Fibroblast of peridontal ligament (primary cell): ENCODE data around the gene ODF4.
"Not testable (repeated sequence)": the region's sequence is repeated elsewhere in the genome, so short reads cannot be mapped to it uniquely, and the experiment has no call there.

Experiments
- DNase-seq: peaks from one replicate; pipeline ENCODE4 v3.0.0-alpha.2; 2010; ENCODE audit errors: extremely low read depth

The ODF4 gene

GRCh38 chr17:8369944-8370343 is 30.3 kb downstream of the ODF4 start:
- no peak for DNase-seq

GRCh38 chr17:8371786-8372185 is 32.1 kb downstream of the ODF4 start:
- no peak for DNase-seq

DNA sequence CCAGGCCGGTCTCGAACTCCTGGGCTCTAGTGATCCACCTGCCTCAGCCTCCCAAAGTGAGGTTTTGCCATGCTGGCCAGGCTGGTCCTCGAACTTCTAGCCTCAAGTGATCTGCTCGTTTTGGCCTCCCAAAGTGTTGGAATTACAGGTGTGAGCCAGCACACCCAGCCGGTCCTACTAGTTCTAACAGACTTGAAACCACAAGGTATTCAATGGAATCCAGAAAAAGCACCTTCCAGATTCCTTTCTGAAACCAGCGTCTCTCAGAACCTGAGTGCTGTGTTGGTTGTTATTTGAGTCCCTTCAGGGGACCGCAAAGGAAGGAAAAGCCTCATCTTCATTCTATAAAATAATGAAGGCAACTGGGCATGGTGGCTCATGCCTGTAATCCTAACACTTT is 32.8 kb downstream of the ODF4 start:
- no peak for DNase-seq

- not testable (repeated sequence) for DNase-seq
Measured at GRCh38 chr17:8373856-8374255, 34.2 kb downstream of the ODF4 start.

- DNase-seq, result no peak
Measured at GRCh38 chr17:8375738-8376259, 36.2 kb downstream of the ODF4 start.

GRCh38 chr17:8376271-8377067 is 36.8 kb downstream of the ODF4 start, which contains the start of gene KRABD2:
Gene KRABD2 (minus strand): TSS chr17:8376704.
- DNase-seq, result peak; percentile 75

DNA sequence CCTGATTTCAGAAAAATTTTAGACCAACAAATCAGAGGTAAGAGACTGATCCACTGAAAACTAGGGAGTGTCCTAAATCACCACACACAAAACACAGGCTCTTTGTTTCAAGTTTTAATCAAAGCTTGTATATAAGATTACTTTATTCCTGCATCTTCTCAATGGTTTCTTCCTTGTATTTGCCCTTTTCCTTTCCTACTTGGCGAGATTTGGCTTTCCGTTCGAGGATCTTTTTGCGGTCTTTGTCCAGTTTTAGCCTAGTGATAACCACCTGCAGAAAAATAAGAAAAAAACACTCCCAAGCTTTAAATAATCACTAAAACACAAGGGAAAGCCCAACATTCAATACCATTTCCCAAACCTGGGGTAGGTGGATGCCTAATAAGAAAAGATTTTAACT is 37.8 kb downstream of the ODF4 start:
- DNase-seq, result no peak

GRCh38 chr17:8378117-8378516 is 38.5 kb downstream of the ODF4 start:
- not testable (repeated sequence) for DNase-seq

DNA sequence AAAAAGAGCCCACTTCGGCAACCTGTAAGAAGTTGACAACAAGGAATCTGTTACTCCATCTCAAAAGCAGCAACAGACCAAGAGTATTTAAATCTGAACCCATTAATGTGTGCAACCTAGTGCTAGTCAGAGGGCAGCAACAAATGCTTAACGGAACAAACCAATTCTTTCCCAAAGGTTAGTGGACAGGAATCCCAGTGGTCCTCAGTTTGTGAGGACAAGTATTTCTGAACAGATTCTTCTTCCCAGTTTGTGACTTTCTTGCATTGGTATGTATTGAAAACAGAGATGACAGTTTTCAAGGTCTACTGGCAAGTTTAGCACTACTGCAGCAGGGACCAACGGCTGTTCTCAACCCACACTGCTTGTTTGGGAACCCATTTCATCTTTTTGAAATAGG is 40.4 kb downstream of the ODF4 start:
- no peak for DNase-seq

DNA sequence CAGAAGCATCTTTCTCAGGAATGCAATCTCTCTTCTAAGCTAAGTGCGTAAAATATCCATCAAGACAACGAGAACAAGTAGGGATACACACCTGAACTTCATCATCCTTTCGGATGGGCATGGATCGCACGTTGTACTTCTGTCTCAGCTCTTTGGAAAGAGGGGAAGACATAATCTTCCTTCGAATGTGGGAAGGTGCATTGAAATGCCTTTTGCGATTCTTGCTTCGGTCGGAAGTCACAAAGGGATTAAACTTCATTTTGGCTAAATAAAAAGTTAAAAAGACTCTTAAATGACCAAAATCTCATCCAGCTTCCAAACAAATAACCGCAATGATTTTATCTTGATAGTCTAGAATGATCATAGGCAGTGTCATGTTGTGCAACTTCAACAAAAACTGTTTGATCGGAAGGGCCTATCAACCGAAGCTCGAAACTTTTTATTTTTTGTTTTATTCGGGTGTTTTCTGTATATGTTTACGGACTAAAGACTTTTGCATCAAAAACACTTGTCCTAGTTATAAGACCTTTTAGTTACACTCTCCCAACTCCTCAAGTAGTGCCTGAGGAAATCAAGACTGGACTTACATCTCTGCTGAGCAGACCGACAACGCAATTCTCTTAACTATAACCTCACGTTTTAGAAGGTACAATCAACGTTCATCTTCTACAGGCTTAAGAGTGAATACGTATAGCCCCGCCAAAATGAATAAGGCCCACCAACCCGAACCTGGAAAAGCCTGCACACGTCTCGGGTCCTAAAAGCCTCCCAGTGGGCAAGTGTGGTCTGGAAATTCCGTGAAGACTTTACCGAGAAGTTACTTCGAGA is 42.6 kb downstream of the ODF4 start:
- peak; percentile 37 for DNase-seq

- DNase-seq, result no peak
Measured at GRCh38 chr17:8382880-8383142, 43.2 kb downstream of the ODF4 start.

DNA sequence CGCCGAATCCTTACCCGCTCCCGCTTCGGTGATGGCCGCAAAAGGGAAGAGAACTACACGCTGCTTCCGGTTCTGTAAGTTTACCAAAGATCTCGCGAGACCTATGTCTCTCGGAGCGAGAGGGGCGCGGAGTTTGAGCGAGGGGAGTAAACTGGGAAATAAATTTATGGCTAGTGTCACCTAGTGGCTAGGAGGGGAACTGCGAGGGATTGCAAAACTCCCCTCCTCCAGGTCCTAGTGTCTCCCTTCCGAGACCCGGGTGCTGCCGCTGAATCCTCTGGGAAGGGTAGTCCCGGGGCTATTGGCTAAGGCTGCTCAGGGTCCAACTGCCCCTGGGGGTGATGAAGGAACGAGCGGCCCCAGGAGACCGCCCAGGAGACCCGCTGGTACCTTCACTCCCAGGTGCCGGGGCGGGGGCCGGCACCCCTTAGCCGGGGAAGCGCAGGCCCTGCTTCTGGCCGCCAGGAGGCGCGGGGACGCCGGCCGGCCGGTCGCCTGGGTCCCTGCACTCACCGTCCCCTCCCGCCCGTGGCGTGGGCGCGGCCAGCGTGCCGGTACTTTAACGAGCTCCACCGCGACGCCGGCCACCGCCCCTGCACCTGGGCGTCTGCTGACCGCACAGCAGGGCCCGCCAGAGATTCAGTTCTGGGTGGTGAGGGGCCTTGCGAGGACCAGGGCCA is 43.6 kb downstream of the ODF4 start, which contains the start of gene RPL26:
TSS of gene RPL26 (minus strand) at position 51 of the 680 bp plus-strand sequence. CDS start 883 bp downstream, outside the sequence.
- peak; percentile 99 for DNase-seq

DNA sequence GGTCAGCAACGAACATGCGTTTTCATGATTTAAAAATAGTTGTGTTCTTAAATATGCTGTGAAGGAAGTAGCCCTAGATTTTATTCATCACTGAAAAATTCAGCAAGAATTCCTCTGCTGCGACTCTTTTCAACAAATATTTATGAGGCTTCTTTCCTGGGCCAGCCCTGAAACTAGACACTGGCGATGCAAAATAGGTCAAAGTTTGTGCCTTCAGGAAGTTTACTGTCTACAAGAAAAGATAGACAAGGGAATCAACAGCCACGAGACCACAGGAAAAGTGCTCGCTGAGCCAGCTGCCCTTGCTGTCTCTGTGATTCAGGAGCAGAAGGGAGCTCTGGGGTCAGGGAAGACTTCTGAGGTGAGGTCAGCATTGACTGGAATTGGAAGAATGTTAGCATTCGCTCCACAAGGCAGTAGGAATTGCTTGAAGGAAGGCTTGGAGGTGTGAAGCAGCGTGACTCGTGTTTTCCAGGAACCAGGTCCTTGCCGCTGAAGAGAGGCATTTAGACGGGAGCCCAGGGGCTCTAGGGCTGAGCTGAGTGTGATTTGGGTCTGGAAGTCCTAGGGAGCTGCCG is 45.2 kb downstream of the ODF4 start:
- DNase-seq, result peak; percentile 72

DNA sequence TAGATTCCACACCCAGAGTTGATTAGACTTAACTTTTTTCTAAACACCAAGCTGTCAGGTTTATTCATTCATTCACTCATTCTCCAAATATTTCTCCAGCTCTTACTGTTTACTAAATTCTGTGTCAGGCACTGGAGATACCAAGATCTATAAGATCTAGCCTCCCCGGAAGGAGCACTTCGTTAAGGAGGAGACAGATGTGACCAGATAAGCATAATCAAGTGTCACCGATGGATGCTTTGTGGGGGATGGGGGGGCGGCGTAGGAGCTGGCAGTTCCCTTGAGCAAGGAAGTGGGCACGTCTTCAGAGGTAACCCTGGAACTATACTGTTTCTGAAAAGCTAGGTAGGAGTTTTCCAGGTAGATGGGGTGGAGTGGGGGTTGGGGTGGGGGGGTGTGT is 47.2 kb downstream of the ODF4 start:
- no peak for DNase-seq

DNA sequence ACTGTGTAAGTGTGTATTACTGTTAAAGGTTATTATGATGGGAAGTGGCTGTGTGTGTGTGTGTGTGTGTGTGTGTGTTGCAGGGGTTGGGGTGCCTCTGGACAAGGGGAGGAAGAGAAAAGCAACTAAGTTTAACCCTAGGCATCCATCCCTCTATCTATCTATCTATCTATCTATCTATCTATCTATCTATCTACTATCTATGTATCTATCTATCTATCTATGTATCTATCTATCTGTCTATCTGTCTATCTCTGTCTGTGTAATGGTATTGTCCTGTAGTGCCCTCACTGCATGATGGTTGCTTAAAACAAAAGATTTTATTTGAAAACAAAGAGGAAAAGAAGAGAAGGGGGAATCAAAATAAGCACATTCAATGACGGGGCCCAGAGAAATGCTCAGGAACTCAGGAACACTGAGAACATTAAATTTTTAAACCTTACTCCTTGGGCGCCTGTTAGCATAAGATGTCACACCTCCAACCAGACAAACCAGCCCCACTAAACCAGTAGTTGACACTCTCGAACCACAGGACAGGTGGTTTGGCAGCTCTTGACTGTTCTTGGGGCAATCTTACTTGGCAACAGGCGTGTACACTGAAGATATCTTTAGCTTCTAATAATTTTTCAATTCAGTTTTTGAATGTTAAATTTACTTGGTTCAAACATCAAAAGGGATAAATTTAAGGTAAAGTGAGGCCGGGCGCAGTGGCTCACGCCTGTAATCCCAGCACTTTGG is 48.4 kb downstream of the ODF4 start:
- no peak for DNase-seq

- DNase-seq, result peak; percentile 45
Measured at GRCh38 chr17:8391711-8392110, 52.1 kb downstream of the ODF4 start.

DNA sequence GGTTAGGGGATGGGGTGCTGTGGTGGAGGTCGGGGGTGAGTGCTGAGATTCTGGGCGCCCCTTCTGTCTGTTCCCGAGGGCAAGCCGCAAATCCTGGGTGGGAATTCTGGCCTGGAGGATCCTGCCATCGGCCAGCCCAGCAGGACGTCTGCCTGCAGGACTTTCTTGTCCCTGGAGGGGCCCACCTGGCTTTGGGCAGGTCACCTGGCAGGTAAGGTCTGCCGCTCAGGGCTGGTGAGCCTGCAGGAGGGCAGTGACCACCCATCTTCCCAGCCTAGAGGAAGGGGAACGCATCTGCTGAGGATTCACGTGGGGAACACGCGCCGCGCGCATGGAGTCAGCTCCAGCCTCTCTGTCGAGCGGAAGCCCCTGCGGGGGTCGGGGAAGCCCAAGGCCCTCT is 52.6 kb downstream of the ODF4 start:
- no peak for DNase-seq

DNA sequence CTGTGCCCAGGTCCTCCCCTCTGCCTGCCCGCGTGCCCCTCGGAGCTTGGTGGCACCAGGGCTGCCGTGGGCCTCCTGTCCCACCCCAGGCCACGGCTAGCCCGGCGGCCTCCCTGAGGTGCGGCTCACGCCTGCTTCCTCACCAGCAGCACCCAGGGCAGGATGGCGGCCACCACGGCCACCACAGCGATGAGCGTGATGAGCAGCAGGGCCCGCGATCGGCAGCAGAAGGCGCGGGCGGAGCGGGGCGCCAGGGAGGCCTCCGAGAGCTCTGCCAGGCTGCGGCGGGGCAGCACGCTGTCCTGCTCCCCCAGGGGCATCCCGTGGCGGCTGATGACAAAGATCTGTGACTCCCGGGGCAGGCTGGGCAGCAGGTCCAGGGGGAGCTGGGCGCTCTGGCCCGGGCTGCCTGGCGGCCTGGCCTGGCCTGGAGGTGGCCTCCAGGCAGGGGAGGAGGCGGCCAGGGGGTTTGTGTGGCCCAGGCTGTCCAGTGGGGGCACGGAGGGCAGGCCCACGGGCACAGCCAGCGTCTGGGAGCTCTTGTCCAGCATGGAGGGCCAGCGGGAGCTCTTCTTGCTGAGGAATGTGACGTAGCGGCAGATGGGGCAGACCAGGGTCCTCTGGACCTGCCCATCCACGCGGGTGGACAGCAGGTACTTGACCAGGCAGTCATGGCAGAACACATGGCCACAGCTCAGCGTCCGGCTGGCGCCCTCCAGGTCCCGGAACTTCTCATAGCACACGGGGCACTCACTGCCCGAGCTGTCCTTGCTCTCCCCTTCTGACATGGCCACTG is 53.2 kb downstream of the ODF4 start:
- DNase-seq, result no peak

- no peak for DNase-seq
Measured at GRCh38 chr17:8393470-8394231, 54.0 kb downstream of the ODF4 start.

GRCh38 chr17:8394497-8394896 is 54.9 kb downstream of the ODF4 start:
- not testable (repeated sequence) for DNase-seq
